Activated T-helper 2 cell treated with anti-CD3 and anti-CD28 coated beads, Interferon-gamma antibody, Interleukin-2, Interleukin-4, amounts not matched to agents 10 μg/mL and 5 μg/mL and 100 μg/mL, durations not matched to agents 14 hours and 24 hours and 36 hours (primary cell): ENCODE measurements around the gene OTUD5. TPM values are rescaled to one million over a fixed set of nuclear protein-coding genes. Genes with fewer than 3 reads are reported as not detected.

Experiments used
- total RNA-seq: library from RNA; stranded (reverse); gene quantifications from 2 replicates; pipeline ENCODE4 v1.2.3, GENCODE V29; 2022

Gene OTUD5
- total RNA-seq, 1 donor from 2014 or later: 77.9 TPM

Other genes starting within 250 kb of the OTUD5 start
- gene GLOD5, start 195.9 kb downstream of the OTUD5 start, total RNA-seq: not detected in 2 replicates
- gene GATA1, start 171.0 kb downstream of the OTUD5 start, total RNA-seq: not detected in 2 replicates
- gene HDAC6, start 155.5 kb downstream of the OTUD5 start, total RNA-seq: 73.9 and 77.7 TPM in 2 replicates
- gene ERAS, start 131.1 kb downstream of the OTUD5 start, total RNA-seq: not detected in 2 replicates
- 0.18 and 0.23 TPM in 2 replicates for gene PCSK1N, start 122.0 kb downstream of the OTUD5 start, total RNA-seq
- gene TIMM17B, start 59.8 kb downstream of the OTUD5 start, total RNA-seq: 66.2 and 71.6 TPM in 2 replicates
- gene PQBP1, start 59.7 kb downstream of the OTUD5 start, total RNA-seq: 97.3 and 103 TPM in 2 replicates
- 18.3 and 21.9 TPM in 2 replicates for gene SLC35A2, start 46.0 kb downstream of the OTUD5 start, total RNA-seq
- gene PIM2, start 38.6 kb downstream of the OTUD5 start, total RNA-seq: 313 and 315 TPM in 2 replicates
- 2.9 and 3.3 TPM in 2 replicates for gene KCND1, start 14.2 kb upstream of the OTUD5 start, total RNA-seq
- 86.5 and 93.1 TPM in 2 replicates for gene GRIPAP1, start 44.7 kb upstream of the OTUD5 start, total RNA-seq
- 28.4 and 28.5 TPM in 2 replicates for gene TFE3, start 85.8 kb upstream of the OTUD5 start, total RNA-seq
- gene CCDC120, start 101.4 kb upstream of the OTUD5 start, total RNA-seq: 4.6 and 6.6 TPM in 2 replicates
- 14.2 and 14.4 TPM in 2 replicates for gene PRAF2, start 116.4 kb upstream of the OTUD5 start, total RNA-seq
- 37.9 and 43.5 TPM in 2 replicates for gene WDR45, start 122.3 kb upstream of the OTUD5 start, total RNA-seq
- 25.8 and 26.3 TPM in 2 replicates for gene GPKOW, start 166.1 kb upstream of the OTUD5 start, total RNA-seq
- gene MAGIX, start 205.2 kb upstream of the OTUD5 start, total RNA-seq: 1.6 and 2.1 TPM in 2 replicates
- gene PLP2, start 214.3 kb upstream of the OTUD5 start, total RNA-seq: 112 and 116 TPM in 2 replicates
- 24.5 and 26.9 TPM in 2 replicates for gene PRICKLE3, start 228.8 kb upstream of the OTUD5 start, total RNA-seq
- gene SYP, start 242.6 kb upstream of the OTUD5 start, total RNA-seq: 3.8 and 4.3 TPM in 2 replicates